Neuronal stem cell (in vitro differentiated cells): Measurements from ENCODE around the gene SUSD1.

Experiments
- DNase-seq: peaks from one replicate; pipeline ENCODE4 v3.0.0-alpha.2; 2013; ENCODE audit warnings: low spot score
- H2AFZ ChIP-seq: one replicate; pipeline ENCODE4 v1.6.1; 2013; ENCODE audit warnings: mild to moderate bottlenecking, low read length, inconsistent platforms
- H2AK5ac ChIP-seq: 2 replicates; pipeline ENCODE4 v1.6.1; 2013; ENCODE audit warnings: low read depth, mild to moderate bottlenecking, inconsistent platforms, low read length, moderate library complexity, mixed read lengths
- H2BK120ac ChIP-seq: 2 replicates; pipeline ENCODE4 v1.6.1; 2013; ENCODE audit warnings: low read depth, mild to moderate bottlenecking, inconsistent platforms, low read length, moderate library complexity, mixed read lengths
- H2BK12ac ChIP-seq: one replicate; pipeline ENCODE4 v1.6.1; 2013; ENCODE audit warnings: low read length, inconsistent platforms
- H2BK15ac ChIP-seq: 2 replicates; pipeline ENCODE4 v1.6.1; 2013; ENCODE audit warnings: mild to moderate bottlenecking, low read length, inconsistent platforms, mixed read lengths
- H2BK5ac ChIP-seq: one replicate; pipeline ENCODE4 v1.6.1; 2013; ENCODE audit warnings: inconsistent platforms, mild to moderate bottlenecking, low read length, moderate library complexity
- H3K14ac ChIP-seq: one replicate; pipeline ENCODE4 v1.6.1; 2013; ENCODE audit warnings: low read length, inconsistent platforms
- H3K18ac ChIP-seq: 2 replicates; pipeline ENCODE4 v1.6.1; 2013; ENCODE audit warnings: low read length, inconsistent platforms
- H3K23ac ChIP-seq: 2 replicates; pipeline ENCODE4 v1.6.1; 2013; ENCODE audit warnings: low read depth, mild to moderate bottlenecking, mixed read lengths, low read length, inconsistent platforms; ENCODE audit not compliant: poor library complexity
- H3K27ac ChIP-seq: replicated peaks from 3 replicates; pipeline ENCODE4 v1.5.1; 2013; ENCODE audit warnings: low read length, inconsistent platforms
- H3K27me3 ChIP-seq, 3 experiments: 2 replicates each; pipeline ENCODE4 v1.6.1; 2013; ENCODE audit warnings: low read length in 3 of 3, mild to moderate bottlenecking in 2 of 3, inconsistent platforms in 1 of 3, low read depth in 1 of 3, mixed read lengths in 1 of 3, moderate library complexity in 1 of 3; ENCODE audit not compliant: control insufficient read depth in 3 of 3, insufficient read depth in 3 of 3
- H3K36me3 ChIP-seq, 2 donors: replicated peaks in 1 of 2; 2 replicates each; pipeline ENCODE4 v1.6.1; 2013; ENCODE audit warnings: low read length in 2 of 2; ENCODE audit not compliant: control insufficient read depth in 2 of 2, insufficient read depth in 2 of 2
- H3K4ac ChIP-seq: 2 replicates; pipeline ENCODE4 v1.6.1; 2013; ENCODE audit warnings: inconsistent platforms, mild to moderate bottlenecking, low read length, moderate library complexity
- H3K4me1 ChIP-seq, 2 donors: 1 replicate in 1 of 2; 2 replicates in 1 of 2; pipeline ENCODE4 v1.6.1; 2013; ENCODE audit warnings: low read length in 2 of 2, low read depth in 1 of 2; ENCODE audit not compliant: control insufficient read depth in 2 of 2, insufficient read depth in 1 of 2
- H3K4me2 ChIP-seq: one replicate; pipeline ENCODE4 v1.6.1; 2013; ENCODE audit warnings: mild to moderate bottlenecking, low read length, inconsistent platforms; ENCODE audit not compliant: insufficient read depth, poor library complexity, severe bottlenecking
- H3K4me3 ChIP-seq, 2 donors: 2 replicates each; pipeline ENCODE4 v1.5.1; 2013; ENCODE audit warnings: low read length in 2 of 2, mild to moderate bottlenecking in 2 of 2, inconsistent platforms in 1 of 2, moderate library complexity in 1 of 2
- H3K79me1 ChIP-seq: one replicate; pipeline ENCODE4 v1.6.1; 2013; ENCODE audit warnings: low read depth, mild to moderate bottlenecking, inconsistent platforms, low read length, moderate library complexity
- H3K9ac ChIP-seq: one replicate; pipeline ENCODE4 v1.6.1; 2013; ENCODE audit warnings: mild to moderate bottlenecking, low read depth, low read length, inconsistent platforms; ENCODE audit not compliant: poor library complexity
- H3K9me3 ChIP-seq, 2 donors: replicated peaks in 1 of 2; 2 replicates each; pipeline versions ENCODE3 to v1.6.1; 2013; ENCODE audit warnings: low read length in 2 of 2, mild to moderate bottlenecking in 2 of 2, inconsistent platforms in 1 of 2, low read depth in 1 of 2, mixed read lengths in 1 of 2, moderate library complexity in 1 of 2; ENCODE audit not compliant: control insufficient read depth in 2 of 2, insufficient read depth in 1 of 2
- H4K8ac ChIP-seq: one replicate; pipeline ENCODE4 v1.6.1; 2013; ENCODE audit warnings: low read depth, mild to moderate bottlenecking, inconsistent platforms, low read length, moderate library complexity
- H4K91ac ChIP-seq: one replicate; pipeline ENCODE4 v1.6.1; 2013; ENCODE audit warnings: low read length, low read depth, mild to moderate bottlenecking, inconsistent platforms; ENCODE audit not compliant: poor library complexity
- WGBS, 2 donors: extraction: QIAGEN DNeasy Blood & Tissue Kit; methylation state at CpG; one replicate each; pipeline ENCODE4 v1.1.7; 2013; ENCODE audit warnings: missing lambda C conversion rate in 2 of 2, mixed read lengths in 1 of 2; ENCODE audit not compliant: insufficient read length in 2 of 2, insufficient replicate concordance in 1 of 2; ENCODE audit errors: extremely low coverage in 2 of 2; 5-methylcytosine and 5-hydroxymethylcytosine counted together

SUSD1 gene

DNA sequence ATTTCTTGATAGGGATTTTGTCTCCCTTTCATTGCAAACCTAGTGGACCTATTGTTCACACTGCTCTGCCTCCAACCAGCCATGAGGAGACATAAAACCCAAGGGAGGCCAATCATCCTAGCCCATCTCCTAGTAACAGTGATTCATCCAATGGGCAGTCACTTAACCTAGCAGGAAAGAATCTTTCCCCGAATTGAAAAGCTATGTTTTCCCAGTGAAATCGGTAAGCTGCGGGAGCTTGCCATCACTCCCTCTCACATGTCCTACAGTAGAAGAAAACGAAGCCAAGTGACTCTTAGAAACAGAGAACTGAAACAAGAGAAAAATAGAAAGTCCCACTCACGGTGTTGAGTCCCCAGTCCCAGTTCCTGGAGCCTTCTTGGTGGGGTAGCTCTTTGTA is 123.3 kb downstream of the SUSD1 start:
- no peak for DNase-seq
- Histone ChIP-seq H2AK5ac (no peak overlapping the region), H2BK5ac (no peak overlapping the region), H2BK120ac (no peak overlapping the region), H3K4me1 (no peaks in the 10 kb centered on the region), H3K9ac (no peak overlapping the region), H4K8ac (no peak overlapping the region), H3K14ac (no peak overlapping the region), H3K79me1 (no peaks in the 10 kb centered on the region), H2AFZ (no peak overlapping the region), H2BK12ac (no peak overlapping the region), H3K36me3 (no peaks in the 10 kb centered on the region), H3K18ac (no peak overlapping the region), H3K4ac (no peak overlapping the region), H3K23ac (no peak overlapping the region), H2BK15ac (no peak overlapping the region), H3K9me3 (peaks cover 0 to 3% of the 10 kb centered on the region in 2 donors), H3K4me3 (no peak overlapping the region), H4K91ac (no peak overlapping the region), H3K27ac (no peak overlapping the region), H3K27me3 (no peaks in the 10 kb centered on the region), H3K4me2 (no peak overlapping the region)
- no CpG with 5 or more reads among the region's 5 CpGs for WGBS, 2 donors

DNA sequence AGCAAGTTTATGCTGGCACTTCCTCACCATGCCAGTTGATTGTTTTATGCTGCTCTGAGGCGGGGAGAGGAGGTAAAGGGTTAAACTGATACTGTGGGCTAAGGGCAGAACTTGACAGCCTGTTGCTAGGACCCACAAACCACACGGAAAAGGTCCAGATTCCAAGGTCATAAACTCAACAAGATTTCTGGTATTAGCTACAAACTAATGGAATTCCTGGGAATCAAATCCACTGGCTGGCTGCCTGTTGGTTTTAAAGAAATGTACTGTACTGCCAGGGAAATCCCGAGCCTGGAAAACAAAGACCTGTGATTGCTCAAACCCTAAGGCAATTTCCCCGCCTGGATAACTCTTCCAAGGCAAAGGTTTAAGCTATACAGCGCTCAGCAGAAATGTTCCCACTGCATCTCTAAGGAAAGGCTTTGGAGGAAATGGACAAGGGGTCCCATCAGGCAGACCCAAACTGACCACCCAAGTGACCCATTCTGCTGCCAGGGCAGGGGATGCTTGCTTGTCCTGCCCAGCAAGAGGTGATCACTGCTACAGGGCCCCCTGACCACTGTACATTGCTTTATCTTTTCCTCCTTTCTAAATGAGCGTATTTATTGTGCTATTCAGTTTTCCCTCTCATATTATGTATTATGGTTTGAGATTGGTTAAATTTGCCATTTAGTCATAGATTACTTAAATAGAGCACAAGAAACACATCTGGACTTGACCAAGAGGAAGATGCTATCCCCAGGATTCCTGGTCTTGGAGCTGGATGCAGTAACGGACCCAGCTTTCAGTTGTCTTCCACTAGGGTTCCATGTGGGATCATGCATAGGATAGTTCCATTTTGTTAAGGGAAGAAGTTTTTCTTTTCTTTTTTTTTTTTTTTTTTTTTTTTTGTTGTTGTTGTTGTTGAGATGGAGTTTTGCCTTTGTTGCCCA is 124.3 kb downstream of the SUSD1 start:
- H2AFZ ChIP-seq = no peak overlapping the region
- no peak overlapping the region for H4K91ac ChIP-seq
- H3K4ac ChIP-seq = no peak overlapping the region
- no CpG with 5 or more reads among the region's 7 CpGs for WGBS, 2 donors
- H3K9me3 ChIP-seq = peaks cover 0 to 3% of the 10 kb centered on the region in 2 donors
- H2BK120ac ChIP-seq = no peak overlapping the region
- H2BK12ac ChIP-seq = no peak overlapping the region
- no peaks in the 10 kb centered on the region for H3K4me1 ChIP-seq
- H3K14ac ChIP-seq = no peak overlapping the region
- no peak overlapping the region for H4K8ac ChIP-seq
- DNase-seq = no peak
- H3K4me2 ChIP-seq = no peak overlapping the region
- H3K4me3 ChIP-seq = no peak overlapping the region
- no peaks in the 10 kb centered on the region for H3K79me1 ChIP-seq
- no peak overlapping the region for H2BK15ac ChIP-seq
- H3K18ac ChIP-seq = no peak overlapping the region
- no peak overlapping the region for H3K23ac ChIP-seq
- H3K27me3 ChIP-seq = no peaks in the 10 kb centered on the region
- H3K9ac ChIP-seq = no peak overlapping the region
- H2BK5ac ChIP-seq = no peak overlapping the region
- H2AK5ac ChIP-seq = no peak overlapping the region
- no peak overlapping the region for H3K27ac ChIP-seq
- no peaks in the 10 kb centered on the region for H3K36me3 ChIP-seq

DNA sequence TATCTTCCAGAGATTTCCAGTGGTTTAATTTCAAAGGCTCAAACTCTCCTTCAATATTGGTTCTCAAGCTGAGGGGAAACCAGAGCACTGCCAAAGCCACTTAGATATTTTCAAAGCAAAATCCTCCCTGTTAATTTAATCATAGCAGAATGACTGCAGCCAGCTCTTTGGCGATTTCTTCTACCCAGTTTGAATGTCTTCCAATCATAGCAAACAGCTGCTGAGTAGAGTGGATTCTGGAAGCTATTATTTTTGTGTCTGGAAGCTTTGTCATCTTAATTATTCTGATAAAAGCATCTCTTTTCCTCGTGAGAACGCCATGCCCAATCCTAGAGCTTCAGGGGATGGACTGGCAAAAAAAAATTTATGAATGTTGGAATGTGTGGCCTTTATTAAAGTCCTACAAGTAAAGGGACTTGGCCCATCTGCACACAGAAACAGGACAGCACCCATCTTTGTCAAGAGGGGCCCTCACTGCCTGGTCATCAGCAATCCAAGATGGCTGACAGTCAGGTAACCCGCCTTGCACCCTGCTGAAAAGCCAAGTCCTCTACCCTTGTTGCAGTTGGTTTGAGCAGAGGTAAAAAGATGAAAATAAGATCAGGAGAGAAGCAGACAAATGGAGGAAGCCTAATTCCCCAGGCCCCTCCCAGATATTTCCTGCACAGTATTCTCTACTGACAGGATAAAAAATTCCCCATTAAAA is 125.1 kb downstream of the SUSD1 start:
- H3K27me3 ChIP-seq = no peaks in the 10 kb centered on the region
- no peak for DNase-seq
- H4K91ac ChIP-seq = no peak overlapping the region
- no peak overlapping the region for H3K27ac ChIP-seq
- H3K14ac ChIP-seq = no peak overlapping the region
- WGBS, 2 donors = no CpG with 5 or more reads among the region's 4 CpGs
- H3K79me1 ChIP-seq = no peaks in the 10 kb centered on the region
- no peak overlapping the region for H2AK5ac ChIP-seq
- no peak overlapping the region for H3K4me3 ChIP-seq
- H2BK12ac ChIP-seq = no peak overlapping the region
- H3K4ac ChIP-seq = no peak overlapping the region
- H3K36me3 ChIP-seq = no peaks in the 10 kb centered on the region
- H2BK15ac ChIP-seq = no peak overlapping the region
- no peak overlapping the region for H2BK120ac ChIP-seq
- no peak overlapping the region for H3K9ac ChIP-seq
- no peak overlapping the region for H2AFZ ChIP-seq
- no peak overlapping the region for H2BK5ac ChIP-seq
- H3K18ac ChIP-seq = no peak overlapping the region
- H3K4me1 ChIP-seq = no peaks in the 10 kb centered on the region
- no peak overlapping the region for H4K8ac ChIP-seq
- no peak overlapping the region for H3K4me2 ChIP-seq
- peaks cover 0 to 3% of the 10 kb centered on the region in 2 donors for H3K9me3 ChIP-seq
- H3K23ac ChIP-seq = no peak overlapping the region
